NCI-H1092 (cell line): ENCODE results near the gene CFAP47.

Experiments
- DNase-seq: peaks from one replicate; lab custom pipeline; 2025; lab: John Stamatoyannopoulos, UW

CFAP47 gene

DNA sequence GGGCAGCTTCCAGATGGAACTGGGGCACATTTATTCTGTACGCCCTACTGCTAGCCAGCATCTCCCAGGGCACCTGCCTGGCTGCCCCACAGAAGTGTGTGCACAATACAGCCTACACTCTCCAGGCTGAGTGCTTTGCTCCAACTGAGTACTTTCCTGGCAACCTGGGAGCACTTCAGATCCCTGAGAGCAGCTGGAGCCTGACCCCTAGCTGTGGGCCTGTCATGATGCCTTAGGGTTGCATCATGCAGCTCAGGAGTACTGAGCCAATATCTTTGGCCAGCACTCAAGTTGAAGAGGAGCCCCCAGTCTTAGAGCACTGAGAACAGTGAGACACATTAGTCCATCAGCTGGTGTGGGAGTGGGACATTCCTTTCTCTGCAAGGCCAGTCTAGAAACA is 321.9 kb downstream of the CFAP47 start:
- DNase-seq: no peak

DNA sequence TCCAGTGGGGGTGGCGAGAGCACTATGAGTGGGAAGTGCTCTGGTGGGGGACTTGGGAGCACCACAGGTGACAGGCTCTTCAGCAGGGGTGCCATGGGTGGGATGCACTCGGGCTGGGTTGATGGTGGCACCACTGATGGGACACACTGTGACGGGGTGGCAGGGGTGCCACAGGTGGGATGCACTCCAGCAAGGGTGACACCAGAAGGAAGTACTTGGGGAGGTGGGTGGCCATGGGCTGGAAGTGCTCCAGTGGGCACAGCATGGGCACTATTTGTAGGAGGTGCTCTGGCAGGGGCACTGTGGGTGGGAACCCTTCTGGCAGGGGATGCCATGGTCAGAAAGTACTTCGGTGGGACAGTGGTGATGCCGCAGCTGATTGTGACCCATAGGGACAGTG is 346.6 kb downstream of the CFAP47 start:
- DNase-seq: no peak

DNA sequence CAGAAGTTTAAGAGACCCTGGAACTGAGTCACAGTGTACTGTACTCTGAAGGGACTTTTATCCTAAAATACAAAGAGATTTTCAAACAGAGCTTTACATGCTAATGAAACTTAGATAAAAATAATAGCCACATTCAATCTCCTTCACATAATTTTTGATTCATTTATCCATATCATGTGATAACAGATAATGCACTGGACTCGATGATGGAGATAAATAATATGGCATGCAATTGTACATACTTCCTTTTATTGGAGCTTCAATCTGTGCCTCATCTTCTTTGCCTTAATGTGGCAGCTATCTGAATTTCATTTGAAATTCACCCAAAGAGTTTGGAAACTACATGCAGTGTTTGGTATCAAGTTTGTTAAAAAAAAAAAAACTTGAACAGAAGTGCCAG is 390.6 kb downstream of the CFAP47 start:
- DNase-seq: no peak

DNA sequence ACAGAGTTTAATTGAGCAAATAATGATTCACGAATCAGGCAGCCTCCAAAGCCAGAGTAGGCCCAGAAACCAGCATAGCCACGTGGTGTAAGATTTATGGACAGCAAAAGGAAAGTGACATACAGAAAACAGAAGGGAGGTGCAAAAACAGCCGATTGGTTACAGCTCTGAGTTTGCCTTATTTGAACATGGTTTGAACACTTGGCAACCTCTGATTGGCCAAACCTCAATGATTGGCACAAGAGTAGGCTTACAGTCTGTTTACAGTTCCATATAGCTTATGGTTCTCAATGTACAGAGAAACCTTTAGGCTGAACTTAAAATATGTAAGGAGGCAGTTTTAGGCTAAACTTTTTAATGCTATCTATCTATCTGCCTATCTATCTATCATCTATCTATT is 394.8 kb downstream of the CFAP47 start:
- DNase-seq: no peak

DNA sequence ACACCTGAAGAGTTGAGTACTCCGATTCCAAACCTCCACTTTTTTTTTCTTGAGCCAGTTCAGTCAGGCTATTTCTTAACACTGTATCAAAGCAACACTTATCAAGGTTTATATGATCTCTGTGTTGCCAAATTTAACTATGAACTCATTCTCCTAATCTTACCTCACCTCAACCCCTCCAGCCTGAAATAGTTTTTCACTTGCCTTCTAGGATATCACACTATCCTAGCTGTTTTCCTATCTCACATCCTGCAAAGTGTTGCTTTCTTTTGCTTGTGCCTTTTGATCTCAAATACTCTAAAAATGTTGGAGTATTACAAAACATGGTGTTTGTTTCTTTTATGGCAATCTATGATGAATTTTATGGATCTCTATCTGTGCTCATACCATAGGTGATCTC is 415.0 kb downstream of the CFAP47 start:
- no peak for DNase-seq

DNA sequence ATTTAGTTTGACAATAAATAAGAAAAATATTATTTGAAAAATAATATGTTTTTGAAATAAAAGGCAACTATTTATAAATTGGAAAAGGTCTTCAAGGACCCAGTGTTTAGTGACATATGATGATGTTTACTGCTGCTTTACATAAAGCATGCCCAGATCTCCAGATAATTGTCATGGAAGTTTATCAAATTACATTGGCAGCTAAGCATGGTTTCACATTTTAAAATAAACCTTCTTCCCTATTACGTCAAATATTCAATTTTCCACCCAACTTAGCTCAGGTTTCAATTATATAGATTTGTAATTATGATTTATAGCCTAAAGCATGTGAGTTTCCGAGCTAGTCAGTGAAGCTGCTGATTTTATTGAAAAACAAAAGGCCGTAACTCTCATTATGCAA is 417.2 kb downstream of the CFAP47 start:
- DNase-seq: no peak

DNA sequence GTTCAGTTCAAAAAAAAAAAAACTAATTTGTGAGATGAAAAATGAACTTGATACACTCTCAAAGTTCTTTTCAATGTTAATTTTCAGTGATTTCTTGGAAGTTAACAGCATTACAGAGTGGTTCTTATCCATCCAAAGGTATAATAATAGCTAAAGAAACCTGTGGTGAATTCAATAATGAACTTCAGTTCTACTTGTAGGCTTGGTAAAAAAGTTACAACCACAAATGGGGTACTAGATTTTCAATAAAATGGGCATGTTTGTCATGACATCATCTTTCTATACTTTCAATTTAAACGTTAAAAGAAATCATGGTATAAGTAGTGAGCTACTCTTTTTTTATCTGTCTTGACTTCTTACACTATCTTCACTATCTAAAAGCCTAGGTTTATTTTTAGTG is 424.8 kb downstream of the CFAP47 start:
- no peak for DNase-seq

DNA sequence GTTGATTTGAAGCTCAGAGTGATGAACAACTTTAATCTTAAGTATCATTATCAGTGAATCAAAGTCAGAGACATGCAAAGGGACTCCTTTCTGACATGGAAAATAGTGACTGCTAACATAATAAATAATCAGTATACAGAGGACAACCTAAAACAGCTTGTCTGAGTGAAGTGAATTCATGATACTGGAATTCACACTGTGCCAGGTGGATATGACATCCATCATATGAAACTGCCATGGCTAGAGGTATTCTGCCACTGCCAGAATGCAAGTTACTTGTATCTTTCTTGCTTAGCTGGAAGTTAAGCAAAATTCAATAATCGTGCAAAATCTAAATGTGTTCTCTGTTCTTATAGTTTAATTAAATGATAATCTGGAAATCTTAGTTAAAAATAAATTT is 429.0 kb downstream of the CFAP47 start:
- no peak for DNase-seq

DNA sequence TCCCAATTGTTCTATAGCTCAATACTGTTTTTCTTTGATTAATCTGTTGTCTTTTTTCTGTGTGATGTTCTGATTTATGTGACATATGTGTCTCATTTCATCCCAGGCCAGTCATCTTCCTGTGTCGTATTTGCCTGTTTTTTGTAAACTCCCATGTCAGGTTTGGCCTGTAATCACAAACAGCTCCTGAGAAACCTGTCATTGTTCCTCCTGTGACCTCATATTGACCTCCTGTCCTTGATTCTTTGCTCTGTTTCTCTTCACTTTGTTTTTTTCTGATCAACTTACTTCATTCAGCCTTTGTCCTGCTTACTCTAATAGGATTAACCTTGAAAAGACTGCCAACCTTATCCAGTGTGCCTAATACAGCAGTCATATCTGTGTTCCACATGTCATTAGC is 438.3 kb downstream of the CFAP47 start:
- no peak for DNase-seq

DNA sequence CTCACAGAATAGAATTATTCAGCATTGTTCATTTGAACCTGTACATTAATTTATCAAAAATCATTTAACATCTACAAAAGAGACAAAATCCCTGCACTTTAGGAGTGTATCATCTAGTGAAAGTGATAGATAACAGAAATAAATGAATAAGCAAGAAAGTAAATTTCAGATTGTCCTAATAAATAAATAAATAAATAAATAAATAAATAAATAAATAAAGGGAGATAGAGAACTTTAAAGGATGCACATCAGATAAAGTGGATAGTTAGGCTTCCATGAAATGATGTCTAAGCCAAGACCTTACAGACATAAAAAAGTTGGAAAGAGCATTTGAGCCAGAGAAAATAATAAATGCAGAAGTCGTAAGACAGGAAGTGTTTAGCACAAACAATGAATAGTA is 444.7 kb downstream of the CFAP47 start:
- DNase-seq: no peak

DNA sequence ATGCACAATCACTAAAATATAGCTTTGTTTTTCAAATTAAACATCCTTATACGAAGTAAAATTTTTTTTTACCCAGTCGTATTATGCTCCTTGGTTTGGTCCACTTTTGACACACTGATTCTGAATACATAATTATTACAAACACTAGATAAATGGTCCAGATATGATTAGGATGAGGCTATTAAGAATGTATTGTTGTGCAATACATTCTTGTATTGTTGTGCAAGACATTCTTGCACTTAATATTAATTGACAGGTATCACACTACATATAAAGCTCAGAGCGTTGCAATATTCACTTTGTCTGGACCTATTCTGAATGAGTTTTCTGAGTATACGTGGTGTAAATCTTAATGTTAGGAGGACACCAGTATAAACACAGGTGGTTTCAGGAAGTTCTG is 464.0 kb downstream of the CFAP47 start:
- DNase-seq: no peak

DNA sequence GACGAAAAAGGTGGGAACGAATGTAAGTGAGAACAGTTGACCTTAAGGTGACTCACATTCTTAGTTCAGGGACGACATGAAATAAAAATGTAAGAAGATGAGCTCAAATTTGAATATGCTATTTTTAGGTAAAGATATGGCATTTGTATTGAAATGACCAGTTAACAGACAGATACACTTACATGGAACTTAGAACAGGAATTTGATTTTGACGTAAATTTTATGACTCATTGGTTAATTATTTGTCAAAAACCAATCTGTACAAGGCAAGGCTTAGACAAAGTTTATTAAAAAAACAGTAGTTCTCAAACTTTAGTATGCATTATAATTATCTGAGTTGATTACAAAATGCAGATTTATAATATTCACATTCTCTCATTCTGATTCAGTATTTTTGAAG is 469.4 kb downstream of the CFAP47 start:
- no peak for DNase-seq

DNA sequence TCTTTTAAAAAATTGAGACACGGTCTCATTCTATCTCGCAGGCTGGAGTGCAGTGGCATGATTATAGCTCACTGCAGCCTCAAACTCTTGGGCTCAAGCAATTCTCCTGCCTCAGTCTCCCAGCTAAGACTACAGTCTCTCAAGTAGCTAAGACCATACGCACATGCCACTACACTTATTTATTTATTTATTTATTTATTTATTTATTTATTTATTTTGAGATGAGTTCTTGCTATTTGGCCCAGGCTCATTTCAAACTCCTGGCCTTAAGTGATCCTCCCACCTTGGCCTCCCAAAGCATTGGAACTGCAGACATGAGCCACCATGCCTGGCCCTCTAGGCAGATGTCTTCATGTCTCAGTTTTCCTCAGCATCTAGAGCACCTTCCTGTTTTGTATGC is 482.2 kb downstream of the CFAP47 start:
- DNase-seq: no peak

DNA sequence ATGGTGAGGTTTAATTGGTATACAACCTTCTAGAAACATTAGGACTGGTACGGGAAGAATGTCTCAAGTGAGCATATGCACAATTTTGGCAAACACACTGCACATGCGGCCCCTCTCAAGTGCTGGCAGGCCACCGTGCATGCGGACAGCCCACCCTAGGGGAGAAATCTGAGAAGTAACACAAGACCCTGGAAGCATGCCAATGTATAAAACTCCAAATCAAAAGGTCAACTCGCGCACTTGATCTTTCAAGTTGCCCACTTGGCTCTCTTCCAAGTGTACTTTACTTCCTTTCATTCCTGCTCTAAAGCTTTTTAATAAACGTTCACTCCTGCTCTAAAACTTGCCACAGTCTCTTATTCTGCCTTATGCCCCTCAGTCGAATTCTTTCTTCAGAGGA is 488.3 kb downstream of the CFAP47 start:
- no peak for DNase-seq

DNA sequence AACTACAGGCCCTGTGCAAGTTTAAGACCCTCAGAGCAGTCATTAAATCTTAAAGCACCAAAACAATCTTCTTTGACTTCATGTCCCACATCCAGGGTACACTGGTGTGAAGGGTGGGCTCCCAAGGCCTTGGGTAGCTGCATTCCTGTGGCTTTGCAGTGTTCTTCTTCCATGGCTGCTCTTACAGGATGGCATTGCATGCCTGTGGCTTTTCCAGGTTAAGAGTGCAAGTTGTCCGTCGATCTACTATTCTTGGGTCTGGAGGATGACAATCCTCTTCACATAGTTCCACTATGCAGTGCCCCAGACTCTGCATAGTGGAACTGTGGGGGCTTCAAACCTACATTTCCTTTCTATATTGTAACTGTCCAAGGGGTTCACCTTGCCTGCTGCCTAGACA is 494.5 kb downstream of the CFAP47 start:
- DNase-seq: no peak

DNA sequence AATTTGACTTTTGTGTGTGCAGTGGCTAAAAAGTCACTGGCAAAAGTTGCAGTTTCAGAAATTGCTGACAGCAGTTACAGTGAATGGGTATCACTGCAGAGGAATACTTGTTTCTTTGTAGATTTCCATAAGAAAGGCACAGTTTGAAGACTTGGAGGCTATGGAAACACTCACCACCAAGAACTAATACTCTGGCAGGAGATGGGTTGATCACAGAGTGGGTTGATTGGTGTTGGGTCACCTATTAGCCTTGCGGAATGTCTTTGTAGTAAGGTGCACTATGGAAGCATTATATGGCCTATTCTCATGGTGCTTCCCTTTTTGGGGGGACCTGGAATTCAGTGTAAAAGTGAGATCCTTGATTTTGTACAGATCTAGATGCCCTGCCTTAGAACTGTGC is 502.8 kb downstream of the CFAP47 start:
- no peak for DNase-seq

DNA sequence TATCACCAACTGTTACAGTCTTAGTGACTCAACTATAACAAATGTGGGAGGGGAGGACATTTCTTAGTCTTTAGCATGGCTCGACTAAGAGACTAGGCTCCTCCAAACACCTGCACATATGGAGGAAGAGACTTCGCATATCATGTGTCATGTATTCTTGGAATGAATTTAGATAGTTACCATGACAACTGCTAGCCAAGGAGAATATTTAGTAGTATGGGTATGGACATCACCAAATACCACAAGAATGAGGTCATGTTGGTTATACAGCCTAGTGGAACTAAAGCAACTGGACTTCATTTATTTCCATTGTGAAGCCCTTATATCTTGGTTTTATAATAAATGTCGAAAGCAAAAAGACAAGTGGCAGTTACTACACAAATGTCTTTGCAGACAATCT is 512.3 kb downstream of the CFAP47 start:
- DNase-seq: no peak

DNA sequence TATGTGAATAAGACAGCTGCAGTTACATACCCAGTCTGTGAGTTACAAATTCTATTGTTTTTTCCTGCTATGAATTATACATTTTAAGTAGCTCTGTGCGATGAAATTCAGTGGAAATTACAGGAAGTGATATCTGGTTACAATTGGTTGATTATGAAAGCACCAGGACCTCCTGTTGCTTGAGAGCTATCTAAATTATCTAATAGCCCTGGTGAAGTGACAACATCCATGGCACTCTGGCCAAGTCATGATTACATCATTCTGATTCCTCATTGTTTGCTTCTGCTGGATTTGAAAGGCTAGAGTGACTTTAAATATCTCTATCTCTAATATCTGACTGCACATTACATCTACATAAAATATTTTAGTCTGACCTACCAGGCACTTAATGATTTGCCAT is 515.0 kb downstream of the CFAP47 start:
- DNase-seq: no peak
